Diencephalon (tissue), 1 donor: Measurements from ENCODE around the gene KCND1. TPM values are rescaled to one million over a fixed set of nuclear protein-coding genes. Genes with fewer than 3 reads are reported as not detected.

ENCODE experiments used
- small RNA-seq: library from RNA; depleted of rRNA; stranded (forward); fragments of <200 nt; gene quantifications from one replicate; pipeline ENCODE3, GENCODE V24; 2014
- total RNA-seq: library from RNA; depleted of rRNA; stranded (reverse); fragments of >200 nt; gene quantifications from one replicate; pipeline ENCODE4 v1.2.3, GENCODE V29; 2014

Gene KCND1
- 4.2 TPM for total RNA-seq

GRCh38 chrX:48971249-48972219, at the start of gene KCND1:
TSS of gene KCND1 (minus strand) at chrX:48971844. CDS start at chrX:48970271, 1,573 bp downstream.

DNA sequence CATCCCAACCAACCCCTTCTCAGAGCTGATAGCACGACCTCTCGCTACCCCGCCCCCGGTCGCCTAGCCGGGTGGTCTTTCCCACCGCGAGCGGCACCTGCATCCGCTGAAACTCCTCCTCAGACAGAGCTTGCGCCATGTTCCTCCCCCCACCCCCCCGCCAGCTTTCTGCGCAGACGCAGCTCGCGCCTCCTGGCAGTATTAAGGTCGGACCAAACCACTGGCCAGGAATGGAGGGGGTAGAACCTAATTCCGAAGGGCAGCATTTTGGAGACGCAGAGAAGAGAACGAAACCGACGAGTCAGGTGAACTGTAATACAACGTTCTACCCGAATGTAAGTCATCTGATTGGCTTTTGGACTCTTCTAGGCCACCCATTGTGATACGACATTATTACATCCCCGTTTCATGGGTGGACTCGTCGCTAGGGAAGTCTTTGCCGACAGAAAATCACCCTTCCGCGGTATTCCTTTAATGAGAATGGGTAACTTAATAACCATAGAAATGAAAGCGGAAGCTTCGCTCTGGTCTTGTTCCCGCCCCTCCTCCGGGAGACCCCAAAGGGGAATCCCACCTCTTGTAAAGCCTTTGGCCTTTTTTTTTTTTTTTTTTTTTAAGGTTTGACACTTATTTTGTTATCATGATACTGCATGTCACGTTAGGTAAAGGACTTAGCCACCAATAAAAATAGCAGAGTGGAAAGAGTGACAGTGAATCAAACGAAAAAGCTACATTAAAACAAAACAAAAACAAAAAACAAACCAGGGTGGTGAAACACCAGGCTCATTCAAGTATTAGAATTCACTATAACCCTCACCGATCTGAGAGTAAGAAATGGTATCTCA, 30.7 kb upstream of the KCND1 start, which contains the start of gene GRIPAP1:
Gene GRIPAP1, minus strand, starts transcription at position 174 of the 845 bp plus-strand sequence. Its CDS starts 35 bp downstream, at position 139.

DNA sequence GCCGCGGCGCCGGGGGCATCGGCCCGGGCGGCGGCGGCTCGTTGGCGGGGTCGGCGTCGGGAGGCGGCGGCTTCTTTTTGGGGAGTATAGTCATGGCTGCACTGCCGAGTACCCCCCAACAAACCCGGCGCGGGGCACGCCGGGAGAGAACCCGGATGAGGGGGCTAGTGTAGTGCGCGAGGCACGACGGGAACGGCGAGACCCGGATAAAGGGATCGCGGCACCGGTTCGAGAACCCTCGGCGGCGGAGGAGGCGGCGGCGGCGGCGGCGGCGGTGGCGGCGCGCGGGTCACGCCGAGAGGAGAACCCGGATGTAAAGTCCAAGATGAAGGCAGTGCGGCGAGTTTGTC, 14.2 kb downstream of the KCND1 start, which contains the start of gene OTUD5:
Gene OTUD5, minus strand, starts transcription at position 131 of the 350 bp plus-strand sequence. Its CDS starts 37 bp downstream, at position 94.

GRCh38 chrX:48918643-48919340, 52.9 kb downstream of the KCND1 start, which contains the start of gene PIM2:
TSS of gene PIM2 (minus strand) at chrX:48919024. CDS start at chrX:48918834, 190 bp downstream.

GRCh38 chrX:48911412-48912182, 60.0 kb downstream of the KCND1 start, which contains the start of gene SLC35A2:
TSS of gene SLC35A2 (minus strand) at chrX:48911646. CDS start at chrX:48911636, 10 bp downstream.

Small RNAs within 50 kb of the gene (small RNA-seq; reads per million reads assigned to genes)
- gene RNU6-722P: not detected

Other genes with a start within 250 kb of the KCND1 start
- not detected for gene GLOD5, start 210.1 kb downstream of the KCND1 start, total RNA-seq
- not detected for gene GATA1, start 185.3 kb downstream of the KCND1 start, total RNA-seq
- gene HDAC6, start 169.8 kb downstream of the KCND1 start, total RNA-seq: 87.2 TPM
- gene ERAS, start 145.3 kb downstream of the KCND1 start, total RNA-seq: 0.92 TPM
- gene PCSK1N, start 136.2 kb downstream of the KCND1 start, total RNA-seq: 157 TPM
- 30.0 TPM for gene TIMM17B, start 74.1 kb downstream of the KCND1 start, total RNA-seq
- 40.1 TPM for gene PQBP1, start 73.9 kb downstream of the KCND1 start, total RNA-seq
- 12.5 TPM for gene SLC35A2, start 60.2 kb downstream of the KCND1 start, total RNA-seq
- gene PIM2, start 52.8 kb downstream of the KCND1 start, total RNA-seq: 11.5 TPM
- gene OTUD5, start 14.2 kb downstream of the KCND1 start, total RNA-seq: 29.3 TPM
- gene GRIPAP1, start 30.4 kb upstream of the KCND1 start, total RNA-seq: 38.8 TPM
- 13.6 TPM for gene TFE3, start 71.5 kb upstream of the KCND1 start, total RNA-seq
- gene CCDC120, start 87.2 kb upstream of the KCND1 start, total RNA-seq: 3.5 TPM
- 11.5 TPM for gene PRAF2, start 102.2 kb upstream of the KCND1 start, total RNA-seq
- 23.8 TPM for gene WDR45, start 108.0 kb upstream of the KCND1 start, total RNA-seq
- 22.4 TPM for gene GPKOW, start 151.9 kb upstream of the KCND1 start, total RNA-seq
- 2.8 TPM for gene MAGIX, start 190.9 kb upstream of the KCND1 start, total RNA-seq
- gene PLP2, start 200.1 kb upstream of the KCND1 start, total RNA-seq: 3.5 TPM
- 0.69 TPM for gene PRICKLE3, start 214.5 kb upstream of the KCND1 start, total RNA-seq
- gene SYP, start 228.3 kb upstream of the KCND1 start, total RNA-seq: 273 TPM